Activated CD8-positive, alpha-beta memory T cell treated with anti-CD3 and anti-CD28 coated beads, Interleukin-2, amount 50 U/mL, for 1 hour (primary cell): ENCODE measurements around the gene DMP1.
"Not testable (repeated sequence)": the region's sequence is repeated elsewhere in the genome, so short reads cannot be mapped to it uniquely, and the experiment has no call there.

Source experiments
- DNase-seq: peaks from one replicate; pipeline ENCODE4 v3.0.0-alpha.2; 2020; ENCODE audit errors: extremely low read depth

DMP1 gene

GRCh38 chr4:87688316-87688715 is 38.2 kb downstream of the DMP1 start:
- DNase-seq: no peak

DNA sequence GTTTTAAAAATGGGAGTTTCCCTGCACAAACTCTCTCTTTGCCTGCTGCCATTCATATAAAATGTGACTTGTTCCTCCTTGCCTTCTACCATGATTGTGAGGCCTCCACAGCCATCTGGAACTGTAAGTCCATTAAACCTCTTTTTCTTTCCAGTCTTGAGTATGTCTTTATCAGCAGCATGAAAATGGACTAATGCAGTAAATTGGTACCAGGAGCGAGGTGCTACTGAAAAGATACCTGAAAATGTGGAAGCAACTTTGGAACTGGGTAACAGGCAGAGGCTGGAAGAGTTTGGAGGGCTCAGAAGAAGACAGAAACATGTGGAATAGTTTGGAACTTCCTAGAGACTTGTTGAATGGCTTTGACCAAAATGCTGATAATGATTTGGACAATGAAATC is 40.9 kb downstream of the DMP1 start:
- DNase-seq: not testable (repeated sequence)

DNA sequence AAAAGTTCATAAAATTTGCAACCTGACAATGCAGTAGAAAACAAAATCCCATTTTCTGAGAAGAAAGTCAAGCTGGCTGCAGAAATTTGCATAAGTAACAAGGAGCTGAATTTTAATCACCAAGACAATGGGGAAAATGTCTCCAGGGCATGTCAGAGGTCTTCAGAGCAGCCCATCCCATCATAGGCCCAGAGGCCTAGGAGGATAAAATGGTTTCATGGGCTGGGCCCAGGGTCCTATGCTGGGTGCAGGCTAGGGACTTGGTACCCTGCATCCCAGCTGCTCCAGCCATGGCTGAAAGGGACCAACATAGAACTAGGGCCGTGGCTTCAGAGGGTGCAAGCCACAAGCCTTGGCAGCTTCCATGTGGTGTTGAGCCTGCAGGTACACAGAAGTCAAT is 42.0 kb downstream of the DMP1 start:
- DNase-seq: not testable (repeated sequence)

DNA sequence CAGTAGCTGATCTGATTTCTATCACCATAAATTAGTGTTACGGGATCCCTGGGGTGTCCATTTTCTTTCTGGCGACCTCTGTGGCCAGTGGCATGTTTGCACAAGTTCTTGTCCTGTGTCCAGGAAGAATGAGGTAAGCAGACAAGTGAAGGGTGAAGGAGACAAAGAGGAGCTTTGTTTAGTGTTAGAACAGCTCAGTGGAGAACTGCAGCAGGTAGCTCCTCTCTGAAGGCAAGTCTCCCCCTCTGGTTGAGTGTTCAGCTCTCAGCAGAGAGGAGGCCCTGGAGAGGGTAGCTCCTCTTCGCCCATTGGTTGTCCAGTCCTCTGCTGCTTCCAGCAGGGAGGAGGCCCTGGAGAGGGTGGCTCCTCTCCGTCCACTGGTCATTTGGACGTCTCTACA is 47.2 kb downstream of the DMP1 start:
- DNase-seq: no peak

DNA sequence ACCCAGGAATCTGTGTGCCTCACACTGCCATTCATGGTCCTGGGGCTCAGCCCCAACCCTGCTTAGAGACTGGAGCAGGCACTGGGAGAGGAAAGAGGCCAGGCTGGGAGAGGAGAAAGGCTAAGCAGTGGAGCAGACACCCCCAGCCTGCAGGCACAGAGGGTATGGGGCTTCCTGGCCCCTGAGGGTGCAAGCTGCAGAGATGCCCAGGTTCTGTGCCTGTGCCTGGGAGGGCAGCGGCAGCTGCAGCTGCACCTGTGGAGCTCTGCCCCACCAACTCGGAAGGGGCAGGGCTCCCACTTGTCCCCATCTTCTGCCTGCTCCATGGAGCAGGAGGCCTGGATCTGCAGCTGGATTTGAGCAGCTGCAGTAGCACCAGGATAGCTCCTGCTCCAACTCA is 47.9 kb downstream of the DMP1 start:
- DNase-seq: no peak

DNA sequence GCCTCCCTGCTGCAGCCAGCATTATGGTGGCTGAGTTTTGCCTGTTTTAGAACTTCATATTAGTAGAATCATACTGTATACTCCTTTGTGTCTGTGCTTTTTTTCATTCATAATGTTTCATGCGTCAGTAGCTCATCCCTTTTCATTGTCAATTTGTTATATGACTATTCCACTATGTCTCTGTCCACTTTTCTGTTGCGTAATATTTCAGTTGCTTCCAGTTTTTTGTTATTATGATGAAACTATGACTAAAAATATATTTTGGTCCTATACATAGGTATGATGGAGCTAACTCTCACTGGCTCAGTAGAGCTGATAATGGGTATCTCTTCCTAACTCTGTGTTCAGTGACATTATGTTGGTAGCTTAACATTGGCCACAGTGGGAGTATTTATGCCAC is 48.3 kb downstream of the DMP1 start:
- DNase-seq: no peak

DNA sequence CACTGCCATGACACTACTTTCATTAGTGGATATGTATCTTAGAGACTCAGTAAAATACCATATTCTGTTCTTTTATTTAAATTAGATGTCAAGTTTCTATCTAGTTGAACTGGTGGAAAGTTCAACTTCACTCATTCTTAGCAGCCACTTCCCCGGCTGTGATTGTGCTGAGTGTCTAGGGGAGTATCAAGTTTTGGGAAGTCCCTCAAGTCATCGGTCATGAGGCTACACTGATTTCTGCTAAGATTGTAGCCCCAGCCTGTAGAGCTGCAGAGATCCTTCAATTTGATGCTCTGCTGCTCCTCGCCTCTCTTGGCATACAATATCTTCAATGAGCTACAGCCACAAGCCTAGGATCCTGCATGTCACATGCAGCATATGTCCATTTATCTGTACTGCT is 53.9 kb downstream of the DMP1 start:
- no peak for DNase-seq

GRCh38 chr4:87707279-87707918 is 57.3 kb downstream of the DMP1 start:
- DNase-seq: no peak
